Adrenal gland (tissue), 12 donors: ENCODE data around the gene PPP1R12A. TPM values are rescaled to one million over a fixed set of nuclear protein-coding genes. Genes with fewer than 3 reads are reported as not detected.
A peak's percentile ranks its signal among the peaks of the same experiment; 100 is the strongest.

Experiments
- DNase-seq, 7 donors: peaks; one replicate each; pipeline ENCODE4 v3.0.0-alpha.2; 2019 to 2020
- H3K27ac ChIP-seq, 5 donors: fragments of 200-600 bp; sonication (generic) in 4 of 5; 1 replicate in 3 of 5; 2 replicates in 2 of 5; pipeline versions ENCODE4 v1.5.1 to v1.8.0; 2016 to 2020; ENCODE audit warnings: mild to moderate bottlenecking in 1 of 5
- H3K27me3 ChIP-seq: fragments of 200-600 bp; 2 replicates; pipeline ENCODE4 v1.8.0; 2021
- H3K36me3 ChIP-seq, 2 donors: fragments of 200-600 bp; replicated peaks in 1 of 2; 1 replicate in 1 of 2; 2 replicates in 1 of 2; pipeline versions ENCODE4 v1.5.1 to v1.8.0; 2018 to 2022
- H3K4me1 ChIP-seq, 2 donors: fragments of 200-600 bp; replicated peaks in 1 of 2; 1 replicate in 1 of 2; 2 replicates in 1 of 2; pipeline versions ENCODE4 v1.5.1 to v1.8.0; 2018 to 2021
- H3K4me3 ChIP-seq, 4 donors: fragments of 200-600 bp; sonication (generic) in 3 of 4; one replicate each; pipeline ENCODE4 v1.5.1; 2016 to 2018
- H3K9me3 ChIP-seq, 3 donors: fragments of 200-600 bp; sonication (generic) in 1 of 3; replicated peaks in 1 of 3; 1 replicate in 2 of 3; 2 replicates in 1 of 3; pipeline versions ENCODE4 v1.5.1 to v1.8.0; 2016 to 2021
- CTCF ChIP-seq, 6 experiments: fragments of 450-650 bp in 4 of 6; fragments of 200-600 bp in 2 of 6; sonication (generic) in 1 of 6; IDR thresholded peaks; 1 replicate in 5 of 6; 2 replicates in 1 of 6; pipeline versions ENCODE4 v1.5.1 to v1.8.0; 2016 to 2021; ENCODE audit warnings: antibody characterized with exemption in 6 of 6, mild to moderate bottlenecking in 2 of 6, moderate library complexity in 1 of 6
- POLR2A ChIP-seq, 2 donors: fragments of 450-650 bp; IDR thresholded peaks; one replicate each; pipeline ENCODE4 v1.6.1; 2017; ENCODE audit warnings: antibody characterized with exemption in 2 of 2, mild to moderate bottlenecking in 2 of 2, moderate library complexity in 1 of 2
- WGBS, 4 donors: extraction: QIAGEN DNeasy Blood & Tissue Kit in 2 of 4; methylation state at CpG; one replicate each; pipeline versions ENCODE4 v1.1.5 to v1.1.7; 2013 to 2017; 5-methylcytosine and 5-hydroxymethylcytosine counted together
- intact Hi-C, 2 donors: fragments of 100-400 bp; cut with DNase I; formaldehyde crosslinking; loops; one replicate each; pipeline versions ENCODE4 v1.14.1 to v1.15.0; 2022 to 2023
- polyA plus RNA-seq, 3 donors: library from polyadenylated mRNA; stranded (reverse); fragments of 200-250 nt in 2 of 3; fragments of 350-450 nt in 1 of 3; fragmentation: Illumina TruSeq in 1 of 3; extraction: RNeasy Lipid Tissue Mini Kit (QIAGEN cat#74804) in 1 of 3; gene quantifications; one replicate each; pipeline ENCODE4 v1.2.3, GENCODE V29; 2013 to 2014
- small RNA-seq, 2 donors: library from RNA; depleted of rRNA; stranded (forward); fragments of <200 nt; gene quantifications; one replicate each; pipeline ENCODE3, GENCODE V24; 2016
- total RNA-seq, 9 donors: library from RNA; depleted of rRNA in 4 of 9; stranded (reverse); fragments of >200 nt in 4 of 9; fragments of 120-200 nt in 1 of 9; fragmentation: NEBNext Ultra II Directional in 1 of 9; extraction: Animal tissue kit (Norgen Biotek cat#: 25700) in 1 of 9; gene quantifications; one replicate each; pipeline versions ENCODE4 v1.1.0 to v1.2.4, GENCODE V29; 2013 to 2023
- donor health status: healthy with polysubstance abuse.
- donor health status: Bipolar disorder and iron deficiency.
- donor health status: DM: yes; HTN: yes; CAD: no.
- donor health status: DM: no; HTN: no; CAD: no.
- donor health status: DM: no; HTN: no; CAD: no.
- donor health status: DM: yes; HTN: yes; CAD: no.

PPP1R12A gene
- total and polyA plus RNA-seq, 12 donors, result 17.0 to 93.4 (median 50.0) TPM

GRCh38 chr12:79747274-79747673 is 187.6 kb downstream of the PPP1R12A start:
- Histone ChIP-seq H3K36me3 (no peaks in the 10 kb centered on the region), H3K27me3 (no peaks in the 10 kb centered on the region), H3K4me1 (no peaks in the 10 kb centered on the region), H3K4me3 (no peak overlapping the region), H3K27ac (no peak overlapping the region), H3K9me3 (no peaks in the 10 kb centered on the region)
- intact Hi-C loops, result loop anchor here in 1 of 2 donors (10.0 kb wide), 1 partner anchor 192 kb away; no protein-coding TSS in a partner anchor
- DNase-seq, result no peak
- no peak for TF ChIP-seq POLR2A (IDR thresholded peaks at IDR 0.05)
- no peak for TF ChIP-seq CTCF (IDR thresholded peaks at IDR 0.05)

DNA sequence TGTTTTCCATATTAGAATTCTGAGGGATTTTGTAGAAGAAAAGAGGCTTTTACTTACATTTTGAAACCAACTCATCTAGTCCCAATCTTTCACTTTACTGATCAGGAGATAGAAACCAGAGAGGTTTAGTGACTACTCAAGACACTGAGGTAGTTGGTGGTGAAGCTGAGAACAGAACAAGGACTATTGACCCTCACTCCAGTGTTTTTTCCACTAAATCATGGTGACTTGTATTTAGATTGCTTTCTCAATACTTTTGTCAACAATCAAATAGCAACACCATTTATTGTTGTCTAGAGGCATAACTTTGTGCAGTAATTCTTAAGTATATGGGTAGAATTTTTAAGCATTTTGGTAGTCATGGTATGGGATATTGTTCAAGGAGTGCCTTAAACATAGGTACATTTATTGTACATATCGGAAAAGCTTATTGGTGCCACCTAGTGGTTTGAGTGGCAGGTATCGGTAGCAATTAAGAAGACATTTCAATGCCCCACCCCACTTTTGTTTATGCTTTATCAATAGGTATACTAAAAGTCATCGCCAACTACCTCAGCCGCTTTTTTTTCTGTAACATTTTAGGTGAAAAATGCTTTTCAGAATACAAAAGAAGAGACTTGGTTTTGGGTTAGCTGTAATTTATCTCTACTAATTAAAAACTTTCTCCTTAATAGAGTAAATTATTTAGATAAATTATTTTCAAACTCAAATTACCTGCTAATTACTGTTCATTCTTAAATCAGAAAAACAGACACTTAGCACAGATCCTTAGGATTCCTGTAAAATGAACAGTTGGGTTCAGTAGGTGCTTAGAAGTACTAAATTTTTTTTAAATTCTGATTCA is 196.8 kb downstream of the PPP1R12A start:
- Histone ChIP-seq H3K4me3 (no peak overlapping the region), H3K27ac (no peak overlapping the region), H3K9me3 (no peaks in the 10 kb centered on the region), H3K27me3 (peaks cover 4% of the 10 kb centered on the region), H3K4me1 (no peaks in the 10 kb centered on the region), H3K36me3 (no peaks in the 10 kb centered on the region)
- TF ChIP-seq POLR2A (IDR thresholded peaks at IDR 0.05) (no peak), CTCF (IDR thresholded peaks at IDR 0.05) (peak; percentile 43 to 72 (median 58))
- DNase-seq, result peak in 6 of 7 donors; percentile 18 to 51 (median 30)
- intact Hi-C loops, result loop anchor here in 1 of 2 donors (5.0 kb wide), 2 partner anchors 191 to 321 kb away; no protein-coding TSS in a partner anchor
- 13 to 21% (median 16%) methylated on average over 4 of the region's 4 CpGs for WGBS, 4 donors

DNA sequence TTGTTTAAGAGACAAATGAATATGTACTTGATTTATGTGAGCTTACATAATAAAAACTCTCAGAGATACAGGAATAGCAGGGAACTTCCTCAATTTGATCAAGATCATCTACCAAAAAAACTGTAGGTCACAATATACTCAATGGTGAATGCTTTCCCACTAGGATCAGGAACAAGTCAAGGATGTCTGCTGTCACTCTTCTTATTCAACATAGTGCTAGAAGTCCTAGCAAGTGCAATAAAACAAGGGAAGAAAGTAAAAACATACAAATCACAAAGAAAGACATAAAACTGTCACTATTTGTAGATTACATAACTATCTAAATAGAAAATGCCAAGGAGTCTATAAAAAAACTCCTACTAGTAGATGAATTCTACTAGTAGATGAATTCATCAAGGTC is 202.3 kb downstream of the PPP1R12A start:
- Histone ChIP-seq H3K9me3 (no peaks in the 10 kb centered on the region), H3K36me3 (no peaks in the 10 kb centered on the region), H3K27me3 (no peaks in the 10 kb centered on the region), H3K27ac (no peak overlapping the region), H3K4me1 (no peaks in the 10 kb centered on the region), H3K4me3 (no peak overlapping the region)
- TF ChIP-seq CTCF (IDR thresholded peaks at IDR 0.05) (no peak), POLR2A (IDR thresholded peaks at IDR 0.05) (no peak)
- intact Hi-C loops, result no loop called here
- no peak for DNase-seq

DNA sequence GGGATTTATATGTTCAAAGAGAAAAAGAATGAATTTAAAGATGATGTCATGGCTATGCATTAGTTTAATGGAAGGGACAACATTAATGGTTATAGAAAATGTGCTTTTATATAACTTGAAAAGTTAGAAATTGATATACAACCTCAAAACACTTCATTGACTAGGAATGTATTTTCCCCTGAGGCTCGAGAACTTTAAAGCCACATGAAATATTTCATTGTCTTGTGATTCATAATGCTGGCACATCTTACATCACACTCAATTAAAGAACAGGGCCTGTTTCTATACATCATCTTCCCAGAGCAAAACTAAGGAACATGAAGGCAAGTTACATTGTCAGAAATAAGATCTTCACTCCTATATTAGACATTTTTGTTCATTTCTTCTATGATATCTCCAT is 208.9 kb downstream of the PPP1R12A start:
- H3K4me3 ChIP-seq, result no peak overlapping the region
- H3K27ac ChIP-seq, result no peak overlapping the region
- no peaks in the 10 kb centered on the region for H3K4me1 ChIP-seq
- intact Hi-C loops, result no loop called here
- no peaks in the 10 kb centered on the region for H3K27me3 ChIP-seq
- WGBS, 4 donors, result 76 to 78% (median 77%) methylated on average over 1 of the region's 1 CpG
- no peaks in the 10 kb centered on the region for H3K9me3 ChIP-seq
- no peak for TF ChIP-seq CTCF (IDR thresholded peaks at IDR 0.05)
- no peak for TF ChIP-seq POLR2A (IDR thresholded peaks at IDR 0.05)
- H3K36me3 ChIP-seq, result no peaks in the 10 kb centered on the region
- no peak for DNase-seq

Small RNA genes within 50 kb of the gene (small RNA-seq; reads per million reads assigned to genes)
- 0 reads per million in 2 donors for gene RNA5SP363

Other genes starting within 250 kb of the PPP1R12A start
- gene PAWR, start 244.1 kb downstream of the PPP1R12A start, total RNA-seq, result 10 to 100 TPM in 8 of 9 donors, 1 to 10 TPM in 1; 8.5 to 63.7 (median 29.2) TPM
- gene PAWR, start 244.1 kb downstream of the PPP1R12A start, polyA plus RNA-seq, result 10 to 100 TPM; 15.5 to 17.2 (median 16.5) TPM
- under 1 TPM in 8 of 9 donors, not detected in 1; 0.04 to 0.52 (median 0.25) TPM for gene OTOGL, start 164.4 kb upstream of the PPP1R12A start, total RNA-seq
- under 1 TPM; 0.08 to 0.13 (median 0.11) TPM for gene OTOGL, start 164.4 kb upstream of the PPP1R12A start, polyA plus RNA-seq